PFSK-1 (cell line): ENCODE data around the gene NCF2.

Experiments
- FOXP2 ChIP-seq: optimal IDR thresholded peaks from 2 replicates; pipeline ENCODE3; 2011; ENCODE audit warnings: borderline replicate concordance, control low read depth, inconsistent platforms; ENCODE audit not compliant: insufficient read depth; ENCODE audit errors: extremely low read length, extremely low read depth
- POLR2AphosphoS5 ChIP-seq: IDR thresholded peaks from 2 replicates; pipeline ENCODE4 v1.6.1; 2012; ENCODE audit warnings: low read depth, mild to moderate bottlenecking, control low read depth, low read length, moderate library complexity
- SIN3A ChIP-seq: IDR thresholded peaks from 2 replicates; pipeline ENCODE4 v1.6.1; 2012; ENCODE audit warnings: mild to moderate bottlenecking, low read length, moderate library complexity, borderline replicate concordance; ENCODE audit not compliant: insufficient read depth
- TAF1 ChIP-seq: IDR thresholded peaks from 2 replicates; pipeline ENCODE4 v1.6.1; 2012; ENCODE audit warnings: low read length, control low read depth, borderline replicate concordance; ENCODE audit not compliant: insufficient read depth
- TF ChIP-seq, protein P1 (sequence below), 2 experiments: IDR thresholded peaks; 2 replicates each; pipeline versions ENCODE4 v1.6.1 to v1.8.0; 2011 to 2012; ENCODE audit warnings: low read depth in 2 of 2, low read length in 2 of 2, control low read depth in 1 of 2, inconsistent platforms in 1 of 2, mild to moderate bottlenecking in 1 of 2, moderate library complexity in 1 of 2; ENCODE audit not compliant: insufficient read depth in 1 of 2

NCF2 gene

DNA sequence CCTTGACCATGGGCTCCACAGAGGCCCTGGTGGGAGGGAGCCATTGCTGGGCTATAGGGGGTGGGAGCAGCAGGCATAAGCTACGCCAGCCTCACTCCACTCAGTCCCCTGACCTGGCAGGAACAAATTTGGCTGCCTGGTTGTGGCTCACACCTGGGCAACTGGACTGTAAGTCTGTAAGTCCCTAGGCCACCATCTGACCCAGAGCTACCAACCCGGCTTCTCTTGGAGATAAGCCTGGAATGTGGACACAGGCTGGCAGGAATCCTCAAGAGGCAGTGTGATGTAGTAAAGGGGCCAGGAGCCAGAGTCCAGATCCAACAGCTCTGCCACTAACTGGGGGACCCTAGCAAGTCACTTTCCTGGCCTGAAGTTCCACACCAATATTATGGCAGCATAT lies 11.4 kb downstream of the NCF2 start:
- TF ChIP-seq SIN3A (no peak), FOXP2 (no peak), TAF1 (no peak), POLR2AphosphoS5 (no peak)
- TF ChIP-seq, protein P1, sequence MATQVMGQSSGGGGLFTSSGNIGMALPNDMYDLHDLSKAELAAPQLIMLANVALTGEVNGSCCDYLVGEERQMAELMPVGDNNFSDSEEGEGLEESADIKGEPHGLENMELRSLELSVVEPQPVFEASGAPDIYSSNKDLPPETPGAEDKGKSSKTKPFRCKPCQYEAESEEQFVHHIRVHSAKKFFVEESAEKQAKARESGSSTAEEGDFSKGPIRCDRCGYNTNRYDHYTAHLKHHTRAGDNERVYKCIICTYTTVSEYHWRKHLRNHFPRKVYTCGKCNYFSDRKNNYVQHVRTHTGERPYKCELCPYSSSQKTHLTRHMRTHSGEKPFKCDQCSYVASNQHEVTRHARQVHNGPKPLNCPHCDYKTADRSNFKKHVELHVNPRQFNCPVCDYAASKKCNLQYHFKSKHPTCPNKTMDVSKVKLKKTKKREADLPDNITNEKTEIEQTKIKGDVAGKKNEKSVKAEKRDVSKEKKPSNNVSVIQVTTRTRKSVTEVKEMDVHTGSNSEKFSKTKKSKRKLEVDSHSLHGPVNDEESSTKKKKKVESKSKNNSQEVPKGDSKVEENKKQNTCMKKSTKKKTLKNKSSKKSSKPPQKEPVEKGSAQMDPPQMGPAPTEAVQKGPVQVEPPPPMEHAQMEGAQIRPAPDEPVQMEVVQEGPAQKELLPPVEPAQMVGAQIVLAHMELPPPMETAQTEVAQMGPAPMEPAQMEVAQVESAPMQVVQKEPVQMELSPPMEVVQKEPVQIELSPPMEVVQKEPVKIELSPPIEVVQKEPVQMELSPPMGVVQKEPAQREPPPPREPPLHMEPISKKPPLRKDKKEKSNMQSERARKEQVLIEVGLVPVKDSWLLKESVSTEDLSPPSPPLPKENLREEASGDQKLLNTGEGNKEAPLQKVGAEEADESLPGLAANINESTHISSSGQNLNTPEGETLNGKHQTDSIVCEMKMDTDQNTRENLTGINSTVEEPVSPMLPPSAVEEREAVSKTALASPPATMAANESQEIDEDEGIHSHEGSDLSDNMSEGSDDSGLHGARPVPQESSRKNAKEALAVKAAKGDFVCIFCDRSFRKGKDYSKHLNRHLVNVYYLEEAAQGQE (IDR thresholded peaks at IDR 0.05; ENCODE audit: insufficient read depth in 1 of 2, low read depth in 2 of 2, low read length in 2 of 2), result no peak

DNA sequence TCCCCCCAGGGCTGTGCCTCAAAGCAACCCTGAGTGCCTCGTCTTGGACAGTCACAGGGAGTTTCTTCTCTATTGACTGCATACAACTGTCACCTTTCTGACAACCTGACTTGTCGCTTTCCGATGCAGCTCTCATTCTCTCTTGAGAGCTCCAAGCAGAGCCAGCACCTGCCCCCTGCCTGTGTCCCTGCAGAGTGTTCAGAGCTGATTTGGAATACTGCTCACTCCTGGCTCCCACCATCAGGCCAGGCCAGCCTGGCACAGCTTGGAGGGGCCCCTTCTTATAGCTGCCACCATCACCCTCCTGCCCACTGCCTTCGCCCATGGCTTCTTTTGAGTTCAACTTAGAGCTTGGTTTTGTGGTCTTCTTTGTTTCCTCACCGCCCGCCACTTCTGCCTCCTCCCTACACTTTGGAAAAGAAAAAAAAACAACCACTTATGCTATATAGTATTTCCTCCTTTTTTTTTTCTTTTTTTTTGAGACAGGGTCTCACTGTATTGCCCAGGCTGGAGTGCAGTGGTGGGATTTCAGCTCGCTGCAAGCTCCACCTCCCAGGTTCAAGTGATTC lies 12.3 kb downstream of the NCF2 start:
- TF ChIP-seq TAF1 (no peak), POLR2AphosphoS5 (no peak), FOXP2 (no peak), SIN3A (no peak)
- TF ChIP-seq, protein P1 (IDR thresholded peaks at IDR 0.05; ENCODE audit: insufficient read depth in 1 of 2, low read depth in 2 of 2, low read length in 2 of 2), result no peak

DNA sequence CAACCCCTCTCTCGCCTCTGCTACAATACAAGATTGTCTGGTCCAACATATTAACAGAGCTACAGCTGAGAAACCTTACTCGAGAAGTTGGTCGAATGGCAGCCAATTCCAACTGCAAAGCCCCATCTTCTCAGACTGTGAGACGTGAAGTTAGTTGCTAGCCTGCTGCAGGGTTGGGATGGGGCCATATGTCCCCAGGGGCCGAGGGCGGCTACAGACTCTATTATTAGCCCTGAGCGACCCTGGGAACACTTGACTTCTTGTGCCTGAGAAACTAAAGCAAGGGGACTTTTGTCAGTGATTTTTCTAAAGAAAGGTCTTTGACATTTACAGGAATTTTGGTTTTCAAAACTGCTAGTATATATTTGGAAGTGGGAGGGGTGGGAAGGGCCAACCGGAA lies 13.7 kb downstream of the NCF2 start:
- TF ChIP-seq, protein P1 (IDR thresholded peaks at IDR 0.05; ENCODE audit: insufficient read depth in 1 of 2, low read depth in 2 of 2, low read length in 2 of 2), result no peak
- TF ChIP-seq SIN3A (no peak), POLR2AphosphoS5 (no peak), TAF1 (no peak), FOXP2 (no peak)

DNA sequence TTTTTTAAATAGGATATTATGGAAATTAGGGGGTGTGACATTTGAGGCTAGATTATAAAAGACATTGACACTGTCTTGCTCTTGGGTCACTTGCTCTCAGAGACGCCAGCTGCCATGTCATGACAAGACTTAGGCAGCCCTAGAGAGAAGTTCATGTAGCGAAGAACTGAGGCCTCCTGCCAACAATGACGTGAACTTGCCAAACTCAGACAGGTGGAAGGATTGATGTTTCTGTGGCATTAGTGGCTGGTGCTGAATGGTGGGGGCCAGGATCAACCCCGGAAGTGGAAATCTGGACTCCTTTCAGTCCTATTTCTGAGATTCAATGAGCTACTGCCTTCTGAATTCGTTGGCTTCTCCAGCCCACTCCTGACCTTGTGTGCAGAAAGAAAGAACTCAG lies 14.7 kb downstream of the NCF2 start:
- TF ChIP-seq FOXP2 (no peak), POLR2AphosphoS5 (no peak), SIN3A (no peak), TAF1 (no peak)
- TF ChIP-seq, protein P1 (IDR thresholded peaks at IDR 0.05; ENCODE audit: insufficient read depth in 1 of 2, low read depth in 2 of 2, low read length in 2 of 2), result no peak

DNA sequence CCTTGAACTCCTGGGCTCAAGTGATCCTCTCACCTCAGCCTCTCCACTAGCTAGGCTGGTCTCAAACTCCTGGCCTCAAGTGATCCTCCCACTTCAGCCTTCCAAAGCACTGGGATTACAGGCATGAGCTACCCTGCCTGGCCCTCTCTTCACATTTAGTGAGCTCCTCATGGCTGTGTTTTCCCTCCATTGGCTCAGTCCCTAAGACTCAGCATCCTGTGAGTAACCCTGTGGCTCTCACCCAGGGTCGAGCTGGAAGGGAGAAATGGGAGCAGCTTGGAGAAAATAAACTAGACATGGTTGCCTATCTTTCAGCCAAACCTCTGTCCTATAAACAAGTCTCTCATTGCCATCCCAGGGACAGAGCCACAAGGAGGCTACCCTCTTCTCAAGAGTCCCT lies 17.5 kb downstream of the NCF2 start:
- TF ChIP-seq POLR2AphosphoS5 (no peak), TAF1 (no peak), FOXP2 (no peak), SIN3A (no peak)
- TF ChIP-seq, protein P1 (IDR thresholded peaks at IDR 0.05; ENCODE audit: insufficient read depth in 1 of 2, low read depth in 2 of 2, low read length in 2 of 2), result no peak
